Measurements from ENCODE around the gene ZBTB47. TPM values are rescaled to one million over a fixed set of nuclear protein-coding genes. Genes with fewer than 3 reads are reported as not detected.

Gene ZBTB47
- total and polyA plus RNA-seq, 3 experiments from 2014 or later = 0.48 to 0.60 TPM; not detected in 1

Other genes starting within 250 kb of the ZBTB47 start
- gene LYZL4, start 243.1 kb upstream of the ZBTB47 start, total RNA-seq = not detected
- not detected for gene LYZL4, start 243.1 kb upstream of the ZBTB47 start, polyA plus RNA-seq
- 1 to 10 TPM; 5.4 to 5.9 TPM for gene VIPR1, start 151.1 kb upstream of the ZBTB47 start, total RNA-seq
- gene VIPR1, start 151.1 kb upstream of the ZBTB47 start, polyA plus RNA-seq = 12.7 TPM
- 10 to 100 TPM; 52.6 to 53.6 TPM for gene SEC22C, start 71.7 kb upstream of the ZBTB47 start, total RNA-seq
- gene SEC22C, start 71.7 kb upstream of the ZBTB47 start, polyA plus RNA-seq = 45.5 TPM
- 10 to 100 TPM; 80.4 to 80.7 TPM for gene SS18L2, start 62.8 kb upstream of the ZBTB47 start, total RNA-seq
- 159 TPM for gene SS18L2, start 62.8 kb upstream of the ZBTB47 start, polyA plus RNA-seq
- gene NKTR, start 53.0 kb upstream of the ZBTB47 start, total RNA-seq = 10 to 100 TPM; 54.1 to 58.2 TPM
- 15.8 TPM for gene NKTR, start 53.0 kb upstream of the ZBTB47 start, polyA plus RNA-seq
- gene KLHL40, start 31.8 kb downstream of the ZBTB47 start, total RNA-seq = not detected
- not detected for gene KLHL40, start 31.8 kb downstream of the ZBTB47 start, polyA plus RNA-seq
- gene HHATL, start 49.1 kb downstream of the ZBTB47 start, total RNA-seq = not detected
- not detected for gene HHATL, start 49.1 kb downstream of the ZBTB47 start, polyA plus RNA-seq
- under 1 TPM; 0.42 to 0.44 TPM for gene CCDC13, start 119.6 kb downstream of the ZBTB47 start, total RNA-seq
- 0.33 TPM for gene CCDC13, start 119.6 kb downstream of the ZBTB47 start, polyA plus RNA-seq
- 10 to 100 TPM; 89.3 to 93.2 TPM for gene HIGD1A, start 150.8 kb downstream of the ZBTB47 start, total RNA-seq
- 101 TPM for gene HIGD1A, start 150.8 kb downstream of the ZBTB47 start, polyA plus RNA-seq
- under 1 TPM; 0.20 to 0.92 TPM for gene ACKR2, start 155.7 kb downstream of the ZBTB47 start, total RNA-seq
- not detected for gene ACKR2, start 155.7 kb downstream of the ZBTB47 start, polyA plus RNA-seq
- not detected for gene CYP8B1, start 222.2 kb downstream of the ZBTB47 start, total RNA-seq
- gene CYP8B1, start 222.2 kb downstream of the ZBTB47 start, polyA plus RNA-seq = not detected

All from CD8-positive, alpha-beta memory T cell (primary cell).